ENCODE measurements around the gene SARDH. TPM values are rescaled to one million over a fixed set of nuclear protein-coding genes. Genes with fewer than 3 reads are reported as not detected.

The SARDH gene
- total RNA-seq, 4 donors from 2014 or later = 0.62 to 2.3 (median 1.2) TPM; not detected in 1

GRCh38 chr9:133714606-133715294, 23.4 kb downstream of the SARDH start:
- H3K27me3 ChIP-seq = peaks cover 16% of the 10 kb centered on the region
- no peaks in the 10 kb centered on the region for H3K9me3 ChIP-seq
- H3K27ac ChIP-seq = peak overlapping the region in 1 of 4 donors; percentile 29
- ATAC-seq = peak; percentile 34
- WGBS, 2 donors (ENCODE audit: low coverage in 1 of 2) = 92% methylated on average over 10 of the region's 15 CpGs; no CpG with 5 or more reads in 1 of the 2 donors
- H3K36me3 ChIP-seq = no peaks in the 10 kb centered on the region
- peaks cover 0 to 17% (median 0%) of the 10 kb centered on the region in 3 donors for H3K4me1 ChIP-seq
- H3K4me3 ChIP-seq = no peak overlapping the region
- no peak for TF ChIP-seq POLR2A (IDR thresholded peaks at IDR 0.05)
- no peak for TF ChIP-seq CTCF (IDR thresholded peaks at IDR 0.05)
- no peak for TF ChIP-seq POLR2AphosphoS5 (IDR thresholded peaks at IDR 0.05)
- TF ChIP-seq EP300 (IDR thresholded peaks at IDR 0.05) = no peak

- no peaks in the 10 kb centered on the region for H3K9me3 ChIP-seq
- ATAC-seq = no peak
- H3K27me3 ChIP-seq = peaks cover 16% of the 10 kb centered on the region
- no peak overlapping the region for H3K27ac ChIP-seq
- TF ChIP-seq CTCF (IDR thresholded peaks at IDR 0.05) = no peak
- no peak for TF ChIP-seq EP300 (IDR thresholded peaks at IDR 0.05)
- no peak for TF ChIP-seq POLR2AphosphoS5 (IDR thresholded peaks at IDR 0.05)
- TF ChIP-seq POLR2A (IDR thresholded peaks at IDR 0.05) = no peak
- H3K4me1 ChIP-seq = peaks cover 0 to 17% (median 0%) of the 10 kb centered on the region in 3 donors
- H3K36me3 ChIP-seq = no peaks in the 10 kb centered on the region
- WGBS, 2 donors (ENCODE audit: low coverage in 1 of 2) = 90% methylated on average over 2 of the region's 18 CpGs; no CpG with 5 or more reads in 1 of the 2 donors
- H3K4me3 ChIP-seq = no peak overlapping the region
Observed at GRCh38 chr9:133713960-133714495, 24.1 kb downstream of the SARDH start.

GRCh38 chr9:133713150-133713959, 24.8 kb downstream of the SARDH start:
- peaks cover 0 to 17% (median 0%) of the 10 kb centered on the region in 3 donors for H3K4me1 ChIP-seq
- H3K27ac ChIP-seq = no peak overlapping the region
- no peak overlapping the region for H3K4me3 ChIP-seq
- TF ChIP-seq POLR2A (IDR thresholded peaks at IDR 0.05) (no peak), EP300 (IDR thresholded peaks at IDR 0.05) (no peak), CTCF (IDR thresholded peaks at IDR 0.05) (no peak), POLR2AphosphoS5 (IDR thresholded peaks at IDR 0.05) (no peak)
- H3K36me3 ChIP-seq = no peaks in the 10 kb centered on the region
- ATAC-seq = no peak
- no peaks in the 10 kb centered on the region for H3K9me3 ChIP-seq
- WGBS, 2 donors (ENCODE audit: low coverage in 1 of 2) = no CpG with 5 or more reads among the region's 25 CpGs
- peaks cover 16% of the 10 kb centered on the region for H3K27me3 ChIP-seq

- TF ChIP-seq POLR2AphosphoS5 (IDR thresholded peaks at IDR 0.05) = no peak
- TF ChIP-seq POLR2A (IDR thresholded peaks at IDR 0.05) = no peak
- no peak for TF ChIP-seq CTCF (IDR thresholded peaks at IDR 0.05)
- TF ChIP-seq EP300 (IDR thresholded peaks at IDR 0.05) = no peak
- no peak for ATAC-seq
- no peak overlapping the region for H3K27ac ChIP-seq
- H3K9me3 ChIP-seq = no peaks in the 10 kb centered on the region
- peaks cover 16% of the 10 kb centered on the region for H3K27me3 ChIP-seq
- WGBS, 2 donors (ENCODE audit: low coverage in 1 of 2) = 95% methylated on average over 4 of the region's 22 CpGs; no CpG with 5 or more reads in 1 of the 2 donors
- H3K36me3 ChIP-seq = no peaks in the 10 kb centered on the region
- H3K4me3 ChIP-seq = no peak overlapping the region
- H3K4me1 ChIP-seq = peaks cover 0 to 17% (median 0%) of the 10 kb centered on the region in 3 donors
Observed at GRCh38 chr9:133712221-133713100, 25.7 kb downstream of the SARDH start.
